Smooth muscle cell (in vitro differentiated cells): Measurements from ENCODE around the gene IGFL2. TPM values are rescaled to one million over a fixed set of nuclear protein-coding genes. Genes with fewer than 3 reads are reported as not detected.
"Not testable (repeated sequence)": the region's sequence is repeated elsewhere in the genome, so short reads cannot be mapped to it uniquely, and the experiment has no call there.

Source experiments
- DNase-seq: peaks from one replicate; lab custom pipeline; 2025; ENCODE audit not compliant: unreplicated experiment; lab: John Stamatoyannopoulos, UW
- H2AFZ ChIP-seq: fragments of 200-600 bp; sonication (generic); 2 replicates; pipeline ENCODE4 v1.6.0; 2016; ENCODE audit warnings: antibody characterized with exemption, low read depth, mild to moderate bottlenecking
- H3F3A ChIP-seq: fragments of 200-600 bp; sonication (generic); 2 replicates; pipeline ENCODE4 v1.6.0; 2017; ENCODE audit warnings: antibody characterized with exemption, low read depth
- H3K27ac ChIP-seq: fragments of 200-600 bp; sonication (generic); 2 replicates; pipeline ENCODE4 v1.5.1; 2016; ENCODE audit warnings: low read depth, mild to moderate bottlenecking
- H3K27me3 ChIP-seq: fragments of 200-600 bp; sonication (generic); 2 replicates; pipeline ENCODE4 v1.6.1; 2016; ENCODE audit warnings: low read depth, mild to moderate bottlenecking
- H3K36me3 ChIP-seq: fragments of 200-600 bp; sonication (generic); 2 replicates; pipeline ENCODE4 v1.5.1; 2016; ENCODE audit warnings: low read depth
- H3K4me1 ChIP-seq: fragments of 200-600 bp; sonication (generic); 2 replicates; pipeline ENCODE4 v1.5.1; 2016; ENCODE audit warnings: low read depth
- H3K4me2 ChIP-seq: fragments of 200-600 bp; sonication (generic); 2 replicates; pipeline ENCODE4 v1.6.0; 2016; ENCODE audit warnings: mild to moderate bottlenecking
- H3K4me3 ChIP-seq: fragments of 200-600 bp; sonication (generic); 2 replicates; pipeline ENCODE4 v1.5.1; 2016; ENCODE audit warnings: mild to moderate bottlenecking
- H3K79me2 ChIP-seq: fragments of 200-600 bp; sonication (generic); 2 replicates; pipeline ENCODE4 v1.6.0; 2016; ENCODE audit warnings: low read depth, mild to moderate bottlenecking
- H3K9ac ChIP-seq: fragments of 200-600 bp; sonication (generic); 2 replicates; pipeline ENCODE4 v1.6.0; 2016; ENCODE audit warnings: low read depth
- H3K9me3 ChIP-seq: fragments of 200-600 bp; sonication (generic); replicated peaks from 2 replicates; pipeline ENCODE4 v1.5.1; 2016; ENCODE audit warnings: low read depth
- H4K20me1 ChIP-seq: fragments of 200-600 bp; sonication (generic); 2 replicates; pipeline ENCODE4 v1.6.0; 2016; ENCODE audit warnings: low read depth
- WGBS: methylation state at CpG from one replicate; pipeline ENCODE4 v1.1.7; 2016; ENCODE audit warnings: low lambda C conversion rate; 5-methylcytosine and 5-hydroxymethylcytosine counted together
- polyA plus RNA-seq: library from polyadenylated mRNA; unstranded; fragments of >200 nt; fragmentation: Nextera tagmentation; extraction: Ambion mirVana; gene quantifications from 2 replicates; pipeline ENCODE4 v1.2.1, GENCODE V29; 2016
- total RNA-seq: library from RNA; depleted of rRNA; stranded (reverse); fragments of >200 nt; gene quantifications from 2 replicates; pipeline ENCODE4 v1.2.3, GENCODE V29; 2014
- TF ChIP-seq, protein P1 (sequence below): fragments of 200-600 bp; sonication (generic); IDR thresholded peaks from 2 replicates; pipeline ENCODE4 v1.5.1; 2017; ENCODE audit warnings: borderline replicate concordance, mild to moderate bottlenecking, antibody characterized with exemption; ENCODE audit not compliant: insufficient read depth, poor library complexity, severe bottlenecking

IGFL2 gene
- total and polyA plus RNA-seq, 2 experiments from 2014 or later, result 126 to 164 TPM

DNA sequence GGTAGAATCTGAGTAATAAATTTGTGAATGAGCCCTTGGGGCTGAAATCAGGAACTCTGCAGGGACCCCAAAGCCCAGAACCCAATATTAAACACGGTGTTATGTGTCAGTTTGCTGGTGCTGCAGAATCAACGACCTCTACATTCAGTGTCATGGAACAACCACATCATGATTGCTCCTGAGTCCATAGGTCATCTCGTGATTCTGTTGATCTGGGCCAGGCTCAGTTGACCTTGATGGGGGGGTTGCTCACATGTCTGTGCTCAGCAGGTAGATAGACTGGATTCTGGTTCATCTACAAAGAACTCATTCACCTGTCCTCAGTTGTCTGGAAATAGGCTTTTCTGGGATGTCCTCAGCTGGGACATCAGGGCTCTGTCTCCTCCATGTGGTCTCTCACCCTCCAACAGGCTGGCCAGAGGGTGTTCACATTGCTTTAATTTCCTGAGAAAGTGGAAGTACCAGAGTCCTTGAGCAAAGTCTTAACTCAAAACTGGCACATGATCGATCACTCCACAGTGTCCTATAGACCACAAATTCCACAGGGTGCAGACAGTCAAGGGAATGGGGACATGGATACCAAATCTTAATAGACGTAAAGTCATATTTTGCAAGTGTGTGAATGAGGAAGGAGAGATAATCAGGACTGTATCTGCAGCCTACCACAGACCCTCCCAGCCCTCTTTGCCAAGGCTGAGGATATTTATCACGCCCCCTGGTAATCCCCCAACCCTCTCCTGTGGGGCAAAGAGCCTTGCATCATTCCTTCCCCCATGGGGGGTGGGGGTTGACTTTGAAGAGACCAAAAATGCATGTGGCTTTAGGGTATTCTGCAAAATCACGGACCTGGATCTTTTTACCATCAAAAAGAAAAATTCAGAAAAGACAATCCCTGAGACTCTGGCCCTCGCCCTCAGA is 42.2 kb downstream of the IGFL2 start:
- H3K79me2 ChIP-seq, result no peaks in the 10 kb centered on the region
- H3K36me3 ChIP-seq, result no peaks in the 10 kb centered on the region
- WGBS, result 74% methylated on average over 8 of the region's 8 CpGs
- no peaks in the 10 kb centered on the region for H4K20me1 ChIP-seq
- H3K9ac ChIP-seq, result no peak overlapping the region
- peaks cover 6% of the 10 kb centered on the region for H3K4me1 ChIP-seq
- no peak overlapping the region for H3K27ac ChIP-seq
- no peak for DNase-seq
- H3K27me3 ChIP-seq, result peaks cover 4% of the 10 kb centered on the region
- H3F3A ChIP-seq, result peaks cover 5% of the 10 kb centered on the region
- TF ChIP-seq, protein P1, sequence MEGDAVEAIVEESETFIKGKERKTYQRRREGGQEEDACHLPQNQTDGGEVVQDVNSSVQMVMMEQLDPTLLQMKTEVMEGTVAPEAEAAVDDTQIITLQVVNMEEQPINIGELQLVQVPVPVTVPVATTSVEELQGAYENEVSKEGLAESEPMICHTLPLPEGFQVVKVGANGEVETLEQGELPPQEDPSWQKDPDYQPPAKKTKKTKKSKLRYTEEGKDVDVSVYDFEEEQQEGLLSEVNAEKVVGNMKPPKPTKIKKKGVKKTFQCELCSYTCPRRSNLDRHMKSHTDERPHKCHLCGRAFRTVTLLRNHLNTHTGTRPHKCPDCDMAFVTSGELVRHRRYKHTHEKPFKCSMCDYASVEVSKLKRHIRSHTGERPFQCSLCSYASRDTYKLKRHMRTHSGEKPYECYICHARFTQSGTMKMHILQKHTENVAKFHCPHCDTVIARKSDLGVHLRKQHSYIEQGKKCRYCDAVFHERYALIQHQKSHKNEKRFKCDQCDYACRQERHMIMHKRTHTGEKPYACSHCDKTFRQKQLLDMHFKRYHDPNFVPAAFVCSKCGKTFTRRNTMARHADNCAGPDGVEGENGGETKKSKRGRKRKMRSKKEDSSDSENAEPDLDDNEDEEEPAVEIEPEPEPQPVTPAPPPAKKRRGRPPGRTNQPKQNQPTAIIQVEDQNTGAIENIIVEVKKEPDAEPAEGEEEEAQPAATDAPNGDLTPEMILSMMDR, result no peak
- H2AFZ ChIP-seq, result no peak overlapping the region
- H3K4me2 ChIP-seq, result no peak overlapping the region
- no peak overlapping the region for H3K4me3 ChIP-seq
- no peaks in the 10 kb centered on the region for H3K9me3 ChIP-seq

DNA sequence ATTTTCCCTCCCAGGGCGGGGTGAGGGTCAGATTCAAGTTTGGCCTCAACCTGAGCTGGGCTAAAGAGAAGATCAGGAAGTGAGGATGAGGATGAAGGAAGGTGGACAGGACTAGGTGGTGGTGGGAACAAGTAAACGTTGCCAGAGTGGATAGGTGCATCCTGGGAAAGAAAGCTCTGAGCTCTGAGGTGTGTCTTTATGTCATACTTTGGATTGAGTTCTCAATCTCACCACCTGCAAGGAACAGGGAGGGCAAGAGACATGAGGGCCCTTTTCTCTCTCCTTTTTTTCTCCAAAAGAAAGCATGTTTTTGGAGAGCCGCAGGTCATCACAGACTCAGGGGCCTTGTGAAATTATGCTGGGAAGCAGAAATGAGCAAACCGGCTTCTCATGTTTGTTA is 43.3 kb downstream of the IGFL2 start:
- Histone ChIP-seq H3K4me1 (peaks cover 6% of the 10 kb centered on the region), H3K27ac (no peak overlapping the region), H3F3A (no peaks in the 10 kb centered on the region), H4K20me1 (no peaks in the 10 kb centered on the region), H3K27me3 (peaks cover 4% of the 10 kb centered on the region), H3K4me3 (no peak overlapping the region), H3K9ac (no peak overlapping the region), H3K79me2 (no peaks in the 10 kb centered on the region), H2AFZ (no peak overlapping the region), H3K4me2 (no peak overlapping the region), H3K9me3 (no peaks in the 10 kb centered on the region), H3K36me3 (no peaks in the 10 kb centered on the region)
- no peak for DNase-seq
- TF ChIP-seq, protein P1, result no peak
- 87% methylated on average over 4 of the region's 4 CpGs for WGBS

DNA sequence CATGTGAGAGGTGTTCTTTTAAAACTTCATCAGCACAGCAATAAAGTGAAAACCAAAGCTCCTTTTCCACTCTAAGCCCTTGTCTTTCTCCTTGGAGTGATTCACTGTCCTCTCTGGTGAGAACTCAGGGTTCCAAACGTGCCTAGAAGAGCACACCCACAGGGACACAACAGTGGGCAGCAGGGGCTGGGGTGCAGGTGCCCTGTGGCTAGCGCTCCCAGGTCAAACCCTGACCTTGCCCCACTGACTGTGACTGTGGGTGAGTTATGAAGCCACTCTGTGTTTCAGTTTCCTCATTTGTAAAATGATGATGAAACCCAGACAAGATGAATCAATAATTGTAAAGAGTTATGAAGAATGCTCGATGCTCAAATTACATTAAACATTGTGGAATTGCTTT is 43.9 kb downstream of the IGFL2 start:
- H3K4me2 ChIP-seq, result no peak overlapping the region
- H3K27ac ChIP-seq, result peak overlapping the region; percentile 27
- H3K79me2 ChIP-seq, result no peaks in the 10 kb centered on the region
- no peak for DNase-seq
- H3K4me3 ChIP-seq, result no peak overlapping the region
- no peaks in the 10 kb centered on the region for H3F3A ChIP-seq
- no peak overlapping the region for H3K9ac ChIP-seq
- H3K4me1 ChIP-seq, result peaks cover 6% of the 10 kb centered on the region
- no peak overlapping the region for H2AFZ ChIP-seq
- WGBS, result 67% methylated on average over 3 of the region's 3 CpGs
- no peaks in the 10 kb centered on the region for H3K36me3 ChIP-seq
- H4K20me1 ChIP-seq, result no peaks in the 10 kb centered on the region
- no peaks in the 10 kb centered on the region for H3K9me3 ChIP-seq
- TF ChIP-seq, protein P1, result no peak
- H3K27me3 ChIP-seq, result peaks cover 9% of the 10 kb centered on the region

DNA sequence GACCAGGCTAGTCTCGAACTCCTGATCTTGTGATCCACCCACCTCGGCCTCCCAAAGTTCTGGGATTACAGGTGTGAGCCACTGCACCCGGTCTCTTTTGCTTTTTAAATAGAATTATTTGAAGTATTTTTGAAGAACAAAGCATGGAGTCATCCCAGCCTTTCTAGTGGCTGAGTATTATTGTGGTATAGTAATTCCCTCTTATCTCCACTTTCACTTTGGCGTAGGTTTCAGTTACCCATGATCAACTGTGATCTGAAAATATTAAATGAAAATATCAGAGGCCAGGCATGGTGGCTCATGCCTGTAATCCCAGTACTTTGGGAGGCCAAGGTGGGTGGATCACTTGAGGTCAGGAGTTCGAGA is 44.6 kb downstream of the IGFL2 start:
- not testable (repeated sequence) for H3K36me3 ChIP-seq, H4K20me1 ChIP-seq, H3K9me3 ChIP-seq, H3K79me2 ChIP-seq, H2AFZ ChIP-seq, H3F3A ChIP-seq, DNase-seq, H3K27me3 ChIP-seq, H3K4me1 ChIP-seq, H3K4me3 ChIP-seq
- Histone ChIP-seq H3K9ac (peak overlapping the region; percentile 80), H3K27ac (peak overlapping the region; percentile 92), H3K4me2 (peak overlapping the region; percentile 57)
- WGBS, result 67% methylated on average over 5 of the region's 5 CpGs
